Measurements from ENCODE around the gene PGBD5. TPM values are rescaled to one million over a fixed set of nuclear protein-coding genes. Genes with fewer than 3 reads are reported as not detected.

Gene PGBD5
- total RNA-seq, 1 experiment from 2014 or later: 34.7 TPM

GRCh38 chr1:230301322-230301721 lies 124.8 kb downstream of the PGBD5 start:
- no peak for DNase-seq
- H3K36me3 ChIP-seq (replicated peaks; ENCODE audit: control insufficient read depth, insufficient read depth, low read length): no peaks in the 10 kb centered on the region
- no peaks in the 10 kb centered on the region for H3K27me3 ChIP-seq (ENCODE audit: control insufficient read depth, insufficient read depth, low read length)
- H3K4me3 ChIP-seq (ENCODE audit: insufficient read depth, low read depth, low read length): no peak overlapping the region

- no peaks in the 10 kb centered on the region for H3K27me3 ChIP-seq (ENCODE audit: control insufficient read depth, insufficient read depth, low read length)
- H3K4me3 ChIP-seq (ENCODE audit: insufficient read depth, low read depth, low read length): no peak overlapping the region
- DNase-seq: no peak
- no peaks in the 10 kb centered on the region for H3K36me3 ChIP-seq (replicated peaks; ENCODE audit: control insufficient read depth, insufficient read depth, low read length)
These were observed 125.5 kb downstream of the PGBD5 start for GRCh38 chr1:230300322-230301301.

DNA sequence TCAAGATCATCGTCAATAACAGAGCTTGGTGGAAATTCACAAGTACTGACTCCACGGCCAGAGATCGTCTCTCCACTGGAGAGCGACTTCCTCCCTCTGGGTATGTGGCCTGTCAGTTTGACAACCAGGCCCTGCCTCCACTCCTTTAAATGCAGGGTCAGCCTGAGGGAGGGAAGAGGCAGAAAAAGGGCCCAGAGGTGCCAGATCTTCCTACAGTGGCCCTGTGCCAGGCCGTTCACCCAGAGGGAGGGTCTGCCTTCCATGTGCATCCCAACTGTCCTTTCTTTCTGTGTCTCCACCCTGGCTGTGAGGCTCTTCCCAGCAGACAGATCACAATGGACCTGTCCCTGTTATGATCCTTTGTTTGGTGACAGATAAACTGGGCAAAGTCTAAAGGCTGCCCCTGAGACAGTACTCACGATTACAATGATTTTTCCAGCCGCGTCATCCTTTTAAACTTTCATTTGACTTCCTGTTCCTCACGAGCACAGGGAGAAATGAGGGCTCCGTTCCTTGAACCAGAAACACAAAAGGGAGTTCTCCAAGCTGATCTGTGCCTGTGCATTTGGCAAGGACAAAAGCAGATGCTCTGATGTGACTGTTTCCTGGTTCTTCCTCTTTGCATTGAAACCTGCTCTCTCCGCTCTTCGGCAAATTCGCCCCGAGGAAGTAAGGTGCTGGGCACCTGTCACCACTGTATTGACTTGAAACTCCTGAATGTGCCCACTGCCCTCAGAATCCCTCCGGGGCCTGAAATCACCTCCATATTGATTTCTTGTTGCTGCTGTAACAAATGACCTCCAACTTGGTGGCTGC lies 126.7 kb downstream of the PGBD5 start:
- Histone ChIP-seq H3K4me3 (ENCODE audit: insufficient read depth, low read depth, low read length) (no peak overlapping the region), H3K36me3 (replicated peaks; ENCODE audit: control insufficient read depth, insufficient read depth, low read length) (no peaks in the 10 kb centered on the region), H3K27me3 (ENCODE audit: control insufficient read depth, insufficient read depth, low read length) (no peaks in the 10 kb centered on the region)
- DNase-seq: no peak

- Histone ChIP-seq H3K27me3 (ENCODE audit: control insufficient read depth, insufficient read depth, low read length) (peaks cover 7% of the 10 kb centered on the region), H3K36me3 (replicated peaks; ENCODE audit: control insufficient read depth, insufficient read depth, low read length) (no peaks in the 10 kb centered on the region)
- DNase-seq: peak; percentile 18
These were observed 130.8 kb downstream of the PGBD5 start for GRCh38 chr1:230295367-230295766.

DNA sequence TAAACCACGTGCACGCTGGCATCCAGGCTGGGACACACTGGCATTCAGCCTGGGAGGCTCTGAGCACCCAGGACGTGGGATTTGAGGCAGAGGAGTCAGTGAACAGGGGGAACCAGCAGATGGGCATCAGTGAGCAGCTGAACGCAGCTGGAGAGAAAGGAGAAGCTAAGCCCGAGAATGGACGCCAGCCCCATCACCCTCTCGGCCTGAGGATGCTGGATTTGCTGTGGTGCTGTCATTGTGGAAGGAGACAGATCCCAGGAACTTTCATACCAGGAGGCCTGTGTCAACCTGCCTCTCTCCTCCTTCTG lies 132.8 kb downstream of the PGBD5 start:
- peak; percentile 24 for DNase-seq
- Histone ChIP-seq H3K36me3 (replicated peaks; ENCODE audit: control insufficient read depth, insufficient read depth, low read length) (no peaks in the 10 kb centered on the region), H3K4me3 (ENCODE audit: insufficient read depth, low read depth, low read length) (no peak overlapping the region), H3K27me3 (ENCODE audit: control insufficient read depth, insufficient read depth, low read length) (peaks cover 7% of the 10 kb centered on the region)

More at GRCh38 chr1:230295367-230295766, 130.8 kb downstream of the PGBD5 start:
- no peak overlapping the region for H3K4me3 ChIP-seq (ENCODE audit: insufficient read depth, low read depth, low read length)

- H3K4me3 ChIP-seq (ENCODE audit: insufficient read depth, low read depth, low read length): no peak overlapping the region
- DNase-seq: peak; percentile 65
- H3K36me3 ChIP-seq (replicated peaks; ENCODE audit: control insufficient read depth, insufficient read depth, low read length): no peaks in the 10 kb centered on the region
- peaks cover 7% of the 10 kb centered on the region for H3K27me3 ChIP-seq (ENCODE audit: control insufficient read depth, insufficient read depth, low read length)
These were observed 133.3 kb downstream of the PGBD5 start for GRCh38 chr1:230292689-230293389.

GRCh38 chr1:230291731-230292620 lies 134.2 kb downstream of the PGBD5 start:
- peak; percentile 74 for DNase-seq
- H3K36me3 ChIP-seq (replicated peaks; ENCODE audit: control insufficient read depth, insufficient read depth, low read length): no peaks in the 10 kb centered on the region
- H3K27me3 ChIP-seq (ENCODE audit: control insufficient read depth, insufficient read depth, low read length): peaks cover 7% of the 10 kb centered on the region
- peak overlapping the region; percentile 36 for H3K4me3 ChIP-seq (ENCODE audit: insufficient read depth, low read depth, low read length)

DNA sequence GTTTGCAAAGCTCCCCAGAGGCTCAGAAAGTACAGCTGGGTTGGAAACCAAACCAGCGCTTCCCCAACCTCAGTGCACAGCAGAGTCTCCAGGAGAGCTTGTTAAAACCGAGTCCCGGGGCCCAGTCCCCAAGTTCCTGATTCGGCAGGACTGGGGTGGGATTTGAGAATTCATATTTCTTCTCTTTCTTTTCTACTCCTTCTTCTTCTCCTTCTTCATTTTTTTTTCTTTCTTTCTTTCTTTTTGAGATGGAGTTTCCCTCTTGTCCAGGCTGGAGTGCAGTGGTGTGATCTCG lies 136.8 kb downstream of the PGBD5 start:
- H3K27me3 ChIP-seq (ENCODE audit: control insufficient read depth, insufficient read depth, low read length): peaks cover 7% of the 10 kb centered on the region
- H3K4me3 ChIP-seq (ENCODE audit: insufficient read depth, low read depth, low read length): no peak overlapping the region
- DNase-seq: no peak
- H3K36me3 ChIP-seq (replicated peaks; ENCODE audit: control insufficient read depth, insufficient read depth, low read length): no peaks in the 10 kb centered on the region

- H3K27me3 ChIP-seq (ENCODE audit: control insufficient read depth, insufficient read depth, low read length): peaks cover 7% of the 10 kb centered on the region
- DNase-seq: no peak
- no peaks in the 10 kb centered on the region for H3K36me3 ChIP-seq (replicated peaks; ENCODE audit: control insufficient read depth, insufficient read depth, low read length)
- H3K4me3 ChIP-seq (ENCODE audit: insufficient read depth, low read depth, low read length): no peak overlapping the region
These were observed 137.3 kb downstream of the PGBD5 start for GRCh38 chr1:230288641-230289349.

GRCh38 chr1:230287674-230288315 lies 138.3 kb downstream of the PGBD5 start:
- Histone ChIP-seq H3K4me3 (ENCODE audit: insufficient read depth, low read depth, low read length) (no peak overlapping the region), H3K27me3 (ENCODE audit: control insufficient read depth, insufficient read depth, low read length) (peaks cover 5% of the 10 kb centered on the region; the same call in 1 of the 2 replicates), H3K36me3 (replicated peaks; ENCODE audit: control insufficient read depth, insufficient read depth, low read length) (no peaks in the 10 kb centered on the region)

DNA sequence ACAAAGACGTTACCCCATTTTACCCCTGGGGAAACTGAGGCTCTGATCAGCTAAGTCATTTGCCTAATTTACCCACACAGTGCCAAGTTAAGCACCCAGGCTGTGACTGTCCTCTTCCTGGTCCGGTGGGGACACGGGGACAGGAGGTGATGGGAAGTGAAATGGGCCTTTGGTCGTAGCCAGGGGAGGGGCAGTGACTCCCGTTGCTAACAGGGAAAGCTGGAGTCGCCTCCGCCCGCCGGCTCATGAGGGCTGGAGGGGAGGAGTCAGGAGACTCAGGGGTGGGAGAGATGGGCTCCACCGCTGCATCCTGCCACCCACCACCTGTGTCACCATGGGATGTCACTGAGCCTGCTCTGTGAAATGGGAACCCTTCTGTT lies 139.3 kb downstream of the PGBD5 start:
- Histone ChIP-seq H3K4me3 (ENCODE audit: insufficient read depth, low read depth, low read length) (no peak overlapping the region), H3K36me3 (replicated peaks; ENCODE audit: control insufficient read depth, insufficient read depth, low read length) (no peaks in the 10 kb centered on the region), H3K27me3 (ENCODE audit: control insufficient read depth, insufficient read depth, low read length) (peaks cover 1% of the 10 kb centered on the region; the same call in 1 of the 2 replicates)
- DNase-seq: peak; percentile 62

More at GRCh38 chr1:230287674-230288315, 138.3 kb downstream of the PGBD5 start:
- DNase-seq: no peak

DNA sequence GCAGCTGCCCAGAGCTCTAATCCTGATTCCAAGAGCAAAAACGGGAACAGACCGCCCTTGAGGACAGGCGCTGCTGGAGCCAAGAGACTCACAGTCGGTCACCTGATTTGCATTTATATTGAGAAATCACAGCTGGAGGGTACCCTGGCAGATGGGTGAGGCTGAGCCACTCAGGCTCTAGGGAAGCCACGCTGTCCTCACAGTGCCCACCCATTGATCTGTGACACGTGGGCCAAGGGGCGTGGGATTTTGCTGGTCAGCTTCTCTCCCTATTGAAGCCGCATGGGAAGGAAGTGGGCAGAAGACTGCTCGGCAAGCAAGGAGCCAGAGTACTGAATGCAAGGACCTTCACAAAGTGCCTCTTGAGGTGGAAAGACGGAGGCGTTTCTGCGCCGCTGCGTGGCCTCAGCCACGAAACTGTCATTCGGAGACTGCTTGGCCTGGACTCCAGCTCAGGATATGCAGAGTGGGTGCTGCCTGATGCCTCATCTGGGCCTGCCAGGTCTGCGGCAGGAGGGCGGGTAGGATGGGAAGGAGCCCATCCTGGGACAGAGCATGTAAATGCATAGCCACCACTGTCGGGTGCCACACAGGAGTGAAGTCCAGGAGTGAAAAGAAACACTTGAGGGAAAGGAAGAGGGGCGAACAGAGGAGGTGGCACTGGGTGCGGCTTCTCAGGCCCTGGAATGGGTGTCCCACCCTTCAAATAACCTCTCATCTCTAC lies 139.8 kb downstream of the PGBD5 start:
- Histone ChIP-seq H3K4me3 (ENCODE audit: insufficient read depth, low read depth, low read length) (no peak overlapping the region), H3K27me3 (ENCODE audit: control insufficient read depth, insufficient read depth, low read length) (no peaks in the 10 kb centered on the region; the same call in 1 of the 2 replicates), H3K36me3 (replicated peaks; ENCODE audit: control insufficient read depth, insufficient read depth, low read length) (no peaks in the 10 kb centered on the region)
- peak; percentile 66 for DNase-seq

Data from H7 (cell line).